SK-N-SH treated with all-trans-retinoic acid at 6 μM for 48 hours (cell line): ENCODE results near the gene LRRC14B.

Experiments
- ATAC-seq: fragments of 200-7000 bp; cut with Tn5 transposase; 3 replicates; pipeline ENCODE4 v1.9.1; 2020; ENCODE audit warnings: mild to moderate bottlenecking, moderate library complexity
- ARNTL ChIP-seq: fragments of 450-650 bp; formaldehyde crosslinking; IDR thresholded peaks from 2 replicates; pipeline ENCODE4 v1.5.0; 2020; ENCODE audit warnings: low read depth, mild to moderate bottlenecking, moderate library complexity, borderline replicate concordance
- BACH2 ChIP-seq: fragments of 250-450 bp; sonication (Bioruptor Pico); IDR thresholded peaks from 2 replicates; pipeline ENCODE4 v1.9.0; 2021; ENCODE audit warnings: mild to moderate bottlenecking, borderline replicate concordance
- CSDC2 ChIP-seq: fragments of 250-450 bp; sonication (Bioruptor Pico); IDR thresholded peaks from 2 replicates; pipeline ENCODE4 v1.5.0; 2020; ENCODE audit warnings: mild to moderate bottlenecking, moderate library complexity
- ESRRG ChIP-seq: fragments of 250-450 bp; sonication (Bioruptor Pico); IDR thresholded peaks from 2 replicates; pipeline ENCODE4 v1.6.1; 2021; ENCODE audit warnings: mild to moderate bottlenecking
- GLIS3 ChIP-seq: fragments of 250-450 bp; sonication (Bioruptor Pico); IDR thresholded peaks from 2 replicates; pipeline ENCODE4 v1.5.0; 2020; ENCODE audit warnings: mild to moderate bottlenecking, moderate library complexity
- OSR1 ChIP-seq: fragments of 250-450 bp; sonication (Bioruptor Pico); IDR thresholded peaks from 2 replicates; pipeline ENCODE4 v1.8.0; 2022; ENCODE audit warnings: moderate library complexity, mild to moderate bottlenecking, inconsistent platforms
- PPARA ChIP-seq: fragments of 250-450 bp; sonication (Bioruptor Pico); IDR thresholded peaks from 2 replicates; pipeline ENCODE4 v1.5.0; 2020; ENCODE audit warnings: mild to moderate bottlenecking, borderline replicate concordance
- SNAI2 ChIP-seq: fragments of 250-450 bp; sonication (Bioruptor Pico); IDR thresholded peaks from 2 replicates; pipeline ENCODE4 v1.5.0; 2020; ENCODE audit warnings: mild to moderate bottlenecking, moderate library complexity
- TCF4 ChIP-seq: fragments of 250-450 bp; sonication (Bioruptor Pico); IDR thresholded peaks from 2 replicates; pipeline ENCODE4 v1.8.0; 2021; ENCODE audit warnings: mild to moderate bottlenecking, moderate library complexity, borderline replicate concordance
- TOX ChIP-seq: fragments of 250-450 bp; sonication (Bioruptor Pico); IDR thresholded peaks from 2 replicates; pipeline ENCODE4 v1.8.0; 2021; ENCODE audit warnings: mild to moderate bottlenecking, moderate library complexity, borderline replicate concordance
- ZC3H10 ChIP-seq: fragments of 250-450 bp; sonication (Bioruptor Pico); IDR thresholded peaks from 2 replicates; pipeline ENCODE4 v1.5.1; 2021; ENCODE audit warnings: mild to moderate bottlenecking, moderate library complexity
- ZFP3 ChIP-seq: fragments of 250-450 bp; sonication (Bioruptor Pico); IDR thresholded peaks from 2 replicates; pipeline ENCODE4 v1.5.0; 2020; ENCODE audit warnings: mild to moderate bottlenecking, moderate library complexity
- ZFP30 ChIP-seq: fragments of 450-650 bp; formaldehyde crosslinking; IDR thresholded peaks from 2 replicates; pipeline ENCODE4 v1.5.0; 2022; ENCODE audit warnings: mild to moderate bottlenecking, moderate library complexity
- ZNF565 ChIP-seq: fragments of 450-650 bp; formaldehyde crosslinking; conservative IDR thresholded peaks from 2 replicates; pipeline ENCODE4 v1.5.0; 2020; ENCODE audit warnings: low read depth, mild to moderate bottlenecking, moderate library complexity
- ZNF70 ChIP-seq: fragments of 450-650 bp; formaldehyde crosslinking; IDR thresholded peaks from 2 replicates; pipeline ENCODE4 v1.5.0; 2020; ENCODE audit warnings: mild to moderate bottlenecking, moderate library complexity
- ZNF8 ChIP-seq: fragments of 450-650 bp; formaldehyde crosslinking; IDR thresholded peaks from 2 replicates; pipeline ENCODE4 v1.5.0; 2020; ENCODE audit warnings: mild to moderate bottlenecking, moderate library complexity
- TF ChIP-seq, protein P1 (sequence below): fragments of 250-450 bp; sonication (Bioruptor Pico); IDR thresholded peaks from 2 replicates; pipeline ENCODE4 v1.8.0; 2021; ENCODE audit warnings: low read depth, mild to moderate bottlenecking, moderate library complexity, borderline replicate concordance
- TF ChIP-seq, protein P2 (sequence below): fragments of 250-450 bp; sonication (Bioruptor Pico); IDR thresholded peaks from 2 replicates; pipeline ENCODE4 v1.5.1; 2020; ENCODE audit warnings: low read depth, mild to moderate bottlenecking, moderate library complexity
- TF ChIP-seq, protein P3 (sequence below): fragments of 250-450 bp; sonication (Bioruptor Pico); IDR thresholded peaks from 2 replicates; pipeline ENCODE4 v1.5.0; 2020; ENCODE audit warnings: mild to moderate bottlenecking, moderate library complexity
- TF ChIP-seq, protein P4 (sequence below): fragments of 250-450 bp; sonication (Bioruptor Pico); IDR thresholded peaks from 2 replicates; pipeline ENCODE4 v1.8.0; 2020; ENCODE audit warnings: mild to moderate bottlenecking, moderate library complexity, borderline replicate concordance

Gene LRRC14B

DNA sequence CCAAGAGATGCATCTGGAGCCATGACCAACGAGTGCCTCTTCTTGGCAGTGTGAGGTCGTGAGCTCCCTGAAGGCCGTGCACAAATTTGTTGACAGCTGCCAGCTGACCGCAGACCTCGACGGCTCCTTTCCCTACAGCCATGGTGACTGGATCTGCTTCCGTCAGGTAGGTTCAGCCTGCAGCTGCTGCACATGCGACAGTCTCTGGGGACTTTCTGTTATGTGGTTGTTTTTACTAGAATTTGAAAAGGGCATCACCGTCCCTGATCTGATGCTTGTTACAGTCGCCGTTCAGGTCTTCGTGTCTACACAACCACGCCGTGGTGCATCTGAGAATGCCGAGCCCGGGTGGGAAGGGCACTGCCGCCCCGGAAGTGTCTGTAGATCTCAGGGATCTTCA lies 36.5 kb upstream of the LRRC14B start:
- ATAC-seq, result no peak
- TF ChIP-seq ZNF70 (CRISPR knock-in tag) (no peak), ZFP3 (CRISPR knock-in tag) (no peak)

DNA sequence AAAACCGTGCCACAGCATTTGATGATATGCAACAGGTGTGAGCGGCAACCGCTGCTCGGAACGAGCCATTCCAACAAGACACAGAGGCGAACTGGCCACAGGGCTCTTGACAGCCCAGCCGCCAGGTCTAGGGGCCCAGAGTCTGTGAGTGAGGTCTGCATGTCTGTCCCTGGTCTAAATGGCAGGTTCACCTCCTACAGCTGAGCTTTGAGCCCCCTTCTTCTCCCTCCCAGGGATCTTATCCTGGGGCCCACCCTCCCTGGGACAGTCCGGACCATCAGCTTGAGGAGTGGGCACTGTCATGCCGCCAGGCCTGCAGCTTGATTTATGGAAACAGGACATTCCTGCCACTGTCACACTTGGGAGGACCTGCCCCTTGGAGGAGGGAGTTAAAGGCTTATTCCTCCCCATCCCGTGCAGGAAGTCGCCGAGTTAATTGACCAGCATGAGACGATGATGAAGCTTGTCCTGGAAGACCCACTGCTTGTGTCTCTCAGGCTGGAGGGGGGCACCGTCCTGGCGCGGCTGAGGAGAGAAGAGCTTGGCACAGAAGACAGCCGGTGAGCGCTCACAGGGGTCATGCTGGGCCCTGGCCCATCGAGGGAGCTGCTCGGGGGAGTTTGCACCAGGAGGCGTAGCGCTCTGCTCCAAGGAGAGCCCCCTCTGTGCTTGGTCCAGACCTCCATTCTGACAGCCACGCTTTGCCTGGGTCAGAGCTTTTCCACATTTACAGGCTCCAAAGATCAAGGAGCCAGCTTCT lies 35.5 kb upstream of the LRRC14B start:
- ATAC-seq, result no peak
- TF ChIP-seq CSDC2 (CRISPR knock-in tag) (no peak), ZNF70 (CRISPR knock-in tag) (no peak), OSR1 (CRISPR knock-in tag) (no peak), TCF4 (CRISPR knock-in tag) (no peak), ZFP3 (CRISPR knock-in tag) (no peak), ESRRG (CRISPR knock-in tag) (no peak)
- TF ChIP-seq, protein P1, sequence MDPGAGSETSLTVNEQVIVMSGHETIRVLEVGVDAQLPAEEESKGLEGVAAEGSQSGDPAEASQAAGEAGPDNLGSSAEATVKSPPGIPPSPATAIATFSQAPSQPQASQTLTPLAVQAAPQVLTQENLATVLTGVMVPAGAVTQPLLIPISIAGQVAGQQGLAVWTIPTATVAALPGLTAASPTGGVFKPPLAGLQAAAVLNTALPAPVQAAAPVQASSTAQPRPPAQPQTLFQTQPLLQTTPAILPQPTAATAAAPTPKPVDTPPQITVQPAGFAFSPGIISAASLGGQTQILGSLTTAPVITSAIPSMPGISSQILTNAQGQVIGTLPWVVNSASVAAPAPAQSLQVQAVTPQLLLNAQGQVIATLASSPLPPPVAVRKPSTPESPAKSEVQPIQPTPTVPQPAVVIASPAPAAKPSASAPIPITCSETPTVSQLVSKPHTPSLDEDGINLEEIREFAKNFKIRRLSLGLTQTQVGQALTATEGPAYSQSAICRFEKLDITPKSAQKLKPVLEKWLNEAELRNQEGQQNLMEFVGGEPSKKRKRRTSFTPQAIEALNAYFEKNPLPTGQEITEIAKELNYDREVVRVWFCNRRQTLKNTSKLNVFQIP (CRISPR knock-in tag), result no peak

DNA sequence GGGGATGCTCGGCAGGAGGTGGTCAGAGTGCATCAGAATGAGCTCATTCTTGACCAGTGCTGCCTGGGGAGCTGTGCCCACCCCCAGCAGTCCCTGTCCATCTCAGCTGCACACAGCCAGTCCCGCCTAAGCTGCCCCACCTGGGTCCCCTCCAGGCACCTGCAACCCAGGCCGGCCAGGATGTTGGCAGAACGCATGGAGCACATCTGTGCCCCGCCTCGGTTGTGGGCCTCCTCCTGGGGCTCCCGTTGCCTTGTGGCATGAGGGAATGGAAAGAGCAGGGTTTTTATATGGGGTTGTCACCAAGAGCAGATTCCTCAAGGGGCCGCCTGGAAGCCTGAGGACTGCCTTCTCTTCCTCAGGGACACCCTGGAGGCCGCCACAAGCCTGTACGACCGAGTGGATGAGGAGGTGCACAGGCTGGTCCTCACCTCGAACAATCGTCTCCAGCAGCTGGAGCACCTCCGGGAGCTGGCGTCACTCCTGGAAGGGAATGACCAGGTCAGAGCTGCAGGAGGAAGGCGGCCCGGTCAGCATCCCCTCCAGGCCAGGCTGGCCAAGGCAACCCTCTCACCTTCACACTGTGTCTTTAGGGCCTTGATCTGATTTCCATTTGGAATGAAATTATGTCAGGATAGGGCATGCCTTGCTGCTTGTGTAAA lies 34.8 kb upstream of the LRRC14B start:
- TF ChIP-seq ZFP3 (CRISPR knock-in tag) (no peak), SNAI2 (CRISPR knock-in tag) (no peak), BACH2 (no peak), ZNF565 (CRISPR knock-in tag) (no peak), OSR1 (CRISPR knock-in tag) (no peak), ESRRG (CRISPR knock-in tag) (no peak)
- TF ChIP-seq, all 23 proteins: peak for 0
- ATAC-seq, result no peak

DNA sequence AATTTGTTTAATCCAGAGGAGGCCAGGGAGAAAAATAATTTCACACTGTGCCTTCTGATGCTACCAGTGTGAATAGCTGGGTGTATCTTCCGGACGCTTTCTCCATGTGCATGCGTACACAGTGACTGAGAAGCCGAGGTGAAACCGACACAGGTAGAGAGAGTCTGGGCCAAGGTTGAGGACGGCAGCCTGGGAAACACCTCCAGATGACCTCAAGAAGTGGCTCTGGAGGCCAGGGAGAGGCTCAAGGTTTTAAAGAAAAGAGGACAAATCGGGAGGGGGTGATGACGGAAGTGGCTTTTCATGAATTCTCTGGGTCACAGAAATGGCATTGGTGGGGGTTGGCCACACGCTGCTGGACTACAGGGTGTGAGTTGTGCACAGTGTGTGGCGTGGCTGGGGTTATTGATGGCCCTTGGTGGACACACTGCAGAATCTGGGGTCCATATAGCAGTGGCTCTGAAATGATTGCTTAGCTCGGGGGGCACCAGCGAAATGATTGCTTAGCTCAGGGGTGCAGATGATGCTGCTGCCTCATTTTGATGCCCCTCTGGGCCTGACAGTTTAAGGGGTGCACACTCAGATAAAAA lies 34.1 kb upstream of the LRRC14B start:
- TF ChIP-seq ZNF8 (no peak), ZC3H10 (CRISPR knock-in tag) (no peak), ARNTL (no peak)
- TF ChIP-seq, protein P2, sequence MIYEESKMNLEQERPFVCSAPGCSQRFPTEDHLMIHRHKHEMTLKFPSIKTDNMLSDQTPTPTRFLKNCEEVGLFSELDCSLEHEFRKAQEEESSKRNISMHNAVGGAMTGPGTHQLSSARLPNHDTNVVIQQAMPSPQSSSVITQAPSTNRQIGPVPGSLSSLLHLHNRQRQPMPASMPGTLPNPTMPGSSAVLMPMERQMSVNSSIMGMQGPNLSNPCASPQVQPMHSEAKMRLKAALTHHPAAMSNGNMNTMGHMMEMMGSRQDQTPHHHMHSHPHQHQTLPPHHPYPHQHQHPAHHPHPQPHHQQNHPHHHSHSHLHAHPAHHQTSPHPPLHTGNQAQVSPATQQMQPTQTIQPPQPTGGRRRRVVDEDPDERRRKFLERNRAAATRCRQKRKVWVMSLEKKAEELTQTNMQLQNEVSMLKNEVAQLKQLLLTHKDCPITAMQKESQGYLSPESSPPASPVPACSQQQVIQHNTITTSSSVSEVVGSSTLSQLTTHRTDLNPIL (CRISPR knock-in tag), result no peak
- TF ChIP-seq, protein P1 (CRISPR knock-in tag), result no peak
- ATAC-seq, result no peak

DNA sequence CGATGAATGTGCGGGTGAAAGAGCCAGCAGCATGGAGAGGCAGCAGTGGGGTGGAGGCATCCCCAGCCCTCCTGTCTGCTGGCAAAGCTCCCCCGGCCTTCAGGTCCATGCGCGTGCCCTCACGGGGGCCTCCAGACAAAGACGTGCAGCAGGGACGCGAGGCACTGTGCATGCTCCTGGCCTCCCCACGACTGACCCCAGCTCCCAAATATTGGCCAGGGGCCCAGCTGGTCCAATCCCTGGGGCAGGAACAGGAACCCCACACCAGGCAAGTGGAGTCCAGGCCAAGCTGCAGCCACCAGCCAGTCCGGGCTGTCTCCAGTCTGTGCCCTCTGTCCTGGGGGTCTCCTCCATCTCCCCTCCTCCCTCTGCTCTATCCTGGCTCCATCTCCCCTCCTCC lies 33.5 kb upstream of the LRRC14B start:
- no peak for ATAC-seq
- no peak for TF ChIP-seq ZC3H10 (CRISPR knock-in tag)
- no peak for TF ChIP-seq ESRRG (CRISPR knock-in tag)
- no peak for TF ChIP-seq OSR1 (CRISPR knock-in tag)
- TF ChIP-seq, protein P3, sequence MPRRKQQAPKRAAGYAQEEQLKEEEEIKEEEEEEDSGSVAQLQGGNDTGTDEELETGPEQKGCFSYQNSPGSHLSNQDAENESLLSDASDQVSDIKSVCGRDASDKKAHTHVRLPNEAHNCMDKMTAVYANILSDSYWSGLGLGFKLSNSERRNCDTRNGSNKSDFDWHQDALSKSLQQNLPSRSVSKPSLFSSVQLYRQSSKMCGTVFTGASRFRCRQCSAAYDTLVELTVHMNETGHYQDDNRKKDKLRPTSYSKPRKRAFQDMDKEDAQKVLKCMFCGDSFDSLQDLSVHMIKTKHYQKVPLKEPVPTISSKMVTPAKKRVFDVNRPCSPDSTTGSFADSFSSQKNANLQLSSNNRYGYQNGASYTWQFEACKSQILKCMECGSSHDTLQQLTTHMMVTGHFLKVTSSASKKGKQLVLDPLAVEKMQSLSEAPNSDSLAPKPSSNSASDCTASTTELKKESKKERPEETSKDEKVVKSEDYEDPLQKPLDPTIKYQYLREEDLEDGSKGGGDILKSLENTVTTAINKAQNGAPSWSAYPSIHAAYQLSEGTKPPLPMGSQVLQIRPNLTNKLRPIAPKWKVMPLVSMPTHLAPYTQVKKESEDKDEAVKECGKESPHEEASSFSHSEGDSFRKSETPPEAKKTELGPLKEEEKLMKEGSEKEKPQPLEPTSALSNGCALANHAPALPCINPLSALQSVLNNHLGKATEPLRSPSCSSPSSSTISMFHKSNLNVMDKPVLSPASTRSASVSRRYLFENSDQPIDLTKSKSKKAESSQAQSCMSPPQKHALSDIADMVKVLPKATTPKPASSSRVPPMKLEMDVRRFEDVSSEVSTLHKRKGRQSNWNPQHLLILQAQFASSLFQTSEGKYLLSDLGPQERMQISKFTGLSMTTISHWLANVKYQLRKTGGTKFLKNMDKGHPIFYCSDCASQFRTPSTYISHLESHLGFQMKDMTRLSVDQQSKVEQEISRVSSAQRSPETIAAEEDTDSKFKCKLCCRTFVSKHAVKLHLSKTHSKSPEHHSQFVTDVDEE (CRISPR knock-in tag), result no peak
- TF ChIP-seq ZFP3 (CRISPR knock-in tag), result no peak
- TF ChIP-seq PPARA, result no peak
- no peak for TF ChIP-seq TOX (CRISPR knock-in tag)
- no peak for TF ChIP-seq BACH2
- TF ChIP-seq TCF4 (CRISPR knock-in tag), result no peak
- no peak for TF ChIP-seq SNAI2 (CRISPR knock-in tag)
- TF ChIP-seq, protein P2 (CRISPR knock-in tag), result no peak
- no peak for TF ChIP-seq CSDC2 (CRISPR knock-in tag)
- TF ChIP-seq ZFP30, result no peak
- no peak for TF ChIP-seq GLIS3 (CRISPR knock-in tag)
- TF ChIP-seq, protein P4, sequence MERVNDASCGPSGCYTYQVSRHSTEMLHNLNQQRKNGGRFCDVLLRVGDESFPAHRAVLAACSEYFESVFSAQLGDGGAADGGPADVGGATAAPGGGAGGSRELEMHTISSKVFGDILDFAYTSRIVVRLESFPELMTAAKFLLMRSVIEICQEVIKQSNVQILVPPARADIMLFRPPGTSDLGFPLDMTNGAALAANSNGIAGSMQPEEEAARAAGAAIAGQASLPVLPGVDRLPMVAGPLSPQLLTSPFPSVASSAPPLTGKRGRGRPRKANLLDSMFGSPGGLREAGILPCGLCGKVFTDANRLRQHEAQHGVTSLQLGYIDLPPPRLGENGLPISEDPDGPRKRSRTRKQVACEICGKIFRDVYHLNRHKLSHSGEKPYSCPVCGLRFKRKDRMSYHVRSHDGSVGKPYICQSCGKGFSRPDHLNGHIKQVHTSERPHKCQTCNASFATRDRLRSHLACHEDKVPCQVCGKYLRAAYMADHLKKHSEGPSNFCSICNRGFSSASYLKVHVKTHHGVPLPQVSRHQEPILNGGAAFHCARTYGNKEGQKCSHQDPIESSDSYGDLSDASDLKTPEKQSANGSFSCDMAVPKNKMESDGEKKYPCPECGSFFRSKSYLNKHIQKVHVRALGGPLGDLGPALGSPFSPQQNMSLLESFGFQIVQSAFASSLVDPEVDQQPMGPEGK (CRISPR knock-in tag), result no peak
